Progenitor cell of endocrine pancreas (in vitro differentiated cells): ENCODE measurements around the gene CRYL1. TPM values are rescaled to one million over a fixed set of nuclear protein-coding genes. Genes with fewer than 3 reads are reported as not detected.

Source experiments
- DNase-seq: peaks from one replicate; pipeline ENCODE4 v3.0.0; 2021; ENCODE audit warnings: low spot score; ENCODE audit not compliant: unreplicated experiment
- H3K27ac Mint-ChIP-seq: 2 replicates; pipeline ENCODE4 v1.8.0; 2021; ENCODE audit warnings: mild to moderate bottlenecking, moderate library complexity, mixed read lengths
- H3K27me3 Mint-ChIP-seq: 2 replicates; pipeline ENCODE4 v1.8.0; 2021; ENCODE audit warnings: mixed read lengths
- H3K36me3 Mint-ChIP-seq: 2 replicates; pipeline ENCODE4 v1.8.0; 2022; ENCODE audit warnings: mixed read lengths; ENCODE audit not compliant: insufficient read depth
- H3K4me1 Mint-ChIP-seq: 2 replicates; pipeline ENCODE4 v1.8.0; 2021; ENCODE audit warnings: low read depth, mixed read lengths
- H3K4me3 Mint-ChIP-seq: 2 replicates; pipeline ENCODE4 v1.8.0; 2021; ENCODE audit warnings: low read depth, mild to moderate bottlenecking, moderate library complexity, mixed read lengths
- H3K9me3 Mint-ChIP-seq: 2 replicates; pipeline ENCODE4 v1.8.0; 2021; ENCODE audit warnings: low read depth, mixed read lengths
- total RNA-seq: library from RNA; stranded (reverse); gene quantifications from 2 replicates; pipeline ENCODE4 v1.2.1, GENCODE V29; 2021
- TF ChIP-seq, protein P1 (sequence below): fragments of 200-600 bp; sonication (generic); IDR thresholded peaks from one replicate; pipeline ENCODE4 v1.5.0; 2021; ENCODE audit warnings: antibody characterized with exemption, mild to moderate bottlenecking; ENCODE audit not compliant: unreplicated experiment

CRYL1 gene
- total RNA-seq, 1 donor from 2014 or later = 11.7 TPM

DNA sequence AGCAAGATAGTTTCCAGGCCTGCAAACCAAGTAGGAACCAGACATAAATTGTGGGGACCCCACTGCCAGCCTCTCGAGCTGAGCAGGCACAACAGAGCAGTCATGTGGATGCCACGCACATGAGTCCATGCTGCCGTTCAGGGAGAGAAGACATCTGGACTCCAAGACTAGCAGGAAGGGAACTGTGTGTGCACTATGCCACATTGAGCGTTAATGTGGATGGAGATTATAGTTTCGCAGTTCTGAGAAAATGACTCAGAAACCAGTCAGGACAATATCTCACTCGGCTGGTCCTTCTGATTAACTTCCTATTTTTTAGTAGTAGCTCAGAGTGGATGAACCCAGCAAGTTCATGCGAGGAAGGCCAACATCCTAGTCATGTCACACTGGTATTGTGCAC is 124.9 kb downstream of the CRYL1 start:
- no peaks in the 10 kb centered on the region for H3K4me1 Mint-ChIP-seq
- no peak overlapping the region for H3K27ac Mint-ChIP-seq
- TF ChIP-seq, protein P1, sequence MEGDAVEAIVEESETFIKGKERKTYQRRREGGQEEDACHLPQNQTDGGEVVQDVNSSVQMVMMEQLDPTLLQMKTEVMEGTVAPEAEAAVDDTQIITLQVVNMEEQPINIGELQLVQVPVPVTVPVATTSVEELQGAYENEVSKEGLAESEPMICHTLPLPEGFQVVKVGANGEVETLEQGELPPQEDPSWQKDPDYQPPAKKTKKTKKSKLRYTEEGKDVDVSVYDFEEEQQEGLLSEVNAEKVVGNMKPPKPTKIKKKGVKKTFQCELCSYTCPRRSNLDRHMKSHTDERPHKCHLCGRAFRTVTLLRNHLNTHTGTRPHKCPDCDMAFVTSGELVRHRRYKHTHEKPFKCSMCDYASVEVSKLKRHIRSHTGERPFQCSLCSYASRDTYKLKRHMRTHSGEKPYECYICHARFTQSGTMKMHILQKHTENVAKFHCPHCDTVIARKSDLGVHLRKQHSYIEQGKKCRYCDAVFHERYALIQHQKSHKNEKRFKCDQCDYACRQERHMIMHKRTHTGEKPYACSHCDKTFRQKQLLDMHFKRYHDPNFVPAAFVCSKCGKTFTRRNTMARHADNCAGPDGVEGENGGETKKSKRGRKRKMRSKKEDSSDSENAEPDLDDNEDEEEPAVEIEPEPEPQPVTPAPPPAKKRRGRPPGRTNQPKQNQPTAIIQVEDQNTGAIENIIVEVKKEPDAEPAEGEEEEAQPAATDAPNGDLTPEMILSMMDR = no peak
- H3K36me3 Mint-ChIP-seq = no peaks in the 10 kb centered on the region
- DNase-seq = no peak
- H3K27me3 Mint-ChIP-seq = peaks cover 12% of the 10 kb centered on the region
- no peak overlapping the region for H3K4me3 Mint-ChIP-seq
- H3K9me3 Mint-ChIP-seq = peaks cover 4% of the 10 kb centered on the region

- H3K9me3 Mint-ChIP-seq = peaks cover 4% of the 10 kb centered on the region
- no peak for DNase-seq
- no peaks in the 10 kb centered on the region for H3K4me1 Mint-ChIP-seq
- no peak overlapping the region for H3K4me3 Mint-ChIP-seq
- H3K27me3 Mint-ChIP-seq = peaks cover 7% of the 10 kb centered on the region
- no peak overlapping the region for H3K27ac Mint-ChIP-seq
- TF ChIP-seq, protein P1 = no peak
- no peaks in the 10 kb centered on the region for H3K36me3 Mint-ChIP-seq
Measured at GRCh38 chr13:20399961-20400360, 125.7 kb downstream of the CRYL1 start.

GRCh38 chr13:20399515-20399914 is 126.1 kb downstream of the CRYL1 start:
- H3K27me3 Mint-ChIP-seq = peaks cover 7% of the 10 kb centered on the region
- no peak overlapping the region for H3K27ac Mint-ChIP-seq
- no peak for DNase-seq
- no peak overlapping the region for H3K4me3 Mint-ChIP-seq
- TF ChIP-seq, protein P1 = no peak
- H3K4me1 Mint-ChIP-seq = no peaks in the 10 kb centered on the region
- H3K36me3 Mint-ChIP-seq = no peaks in the 10 kb centered on the region
- peaks cover 4% of the 10 kb centered on the region for H3K9me3 Mint-ChIP-seq

DNA sequence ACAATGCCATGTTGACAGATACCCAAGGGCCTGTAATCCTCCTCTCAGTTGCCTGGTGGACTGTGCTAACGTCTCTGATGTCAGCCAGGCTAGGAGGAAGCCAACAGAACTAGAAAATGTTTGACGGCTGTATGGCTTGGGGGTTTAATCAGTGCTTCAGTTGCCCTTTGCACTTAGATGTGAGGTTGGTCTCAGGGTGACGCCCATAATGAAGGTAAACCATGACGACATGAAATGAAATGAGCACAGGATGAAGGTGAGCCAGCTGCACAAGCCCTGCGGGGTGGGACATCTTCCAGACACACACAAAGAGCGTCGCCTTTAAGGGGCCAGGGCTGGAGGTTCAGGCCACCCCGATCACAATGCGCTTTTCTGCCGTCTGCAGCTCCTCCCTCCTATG is 127.2 kb downstream of the CRYL1 start:
- TF ChIP-seq, protein P1 = no peak
- Mint-ChIP-seq H3K27me3 (peaks cover 4% of the 10 kb centered on the region), H3K4me3 (no peak overlapping the region), H3K9me3 (peaks cover 4% of the 10 kb centered on the region), H3K27ac (no peak overlapping the region), H3K36me3 (no peaks in the 10 kb centered on the region), H3K4me1 (no peaks in the 10 kb centered on the region)
- no peak for DNase-seq

DNA sequence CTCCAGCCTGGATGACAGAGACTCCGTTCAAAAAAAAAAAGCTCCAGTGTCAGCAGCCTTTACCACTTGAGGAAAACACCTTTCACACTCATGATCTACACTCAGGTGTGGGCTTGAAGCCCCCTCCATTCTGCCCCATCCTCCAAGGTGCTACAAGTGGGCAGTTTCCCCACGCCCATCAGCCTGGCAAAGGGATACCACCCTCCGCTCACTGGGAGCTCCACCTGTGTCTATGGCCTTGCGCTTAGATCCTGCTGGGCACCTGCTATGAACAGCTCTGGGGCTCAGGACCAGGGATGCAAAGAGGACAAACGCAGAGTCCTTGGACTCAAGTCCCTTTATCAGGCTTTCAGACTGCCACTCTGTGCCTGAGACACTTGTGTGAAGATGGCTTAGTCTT is 127.8 kb downstream of the CRYL1 start:
- H3K4me3 Mint-ChIP-seq = no peak overlapping the region

More for the DNA sequence above, 127.8 kb downstream of the CRYL1 start:
- no peak overlapping the region for H3K27ac Mint-ChIP-seq
- peaks cover 4% of the 10 kb centered on the region for H3K9me3 Mint-ChIP-seq
- no peaks in the 10 kb centered on the region for H3K36me3 Mint-ChIP-seq
- H3K27me3 Mint-ChIP-seq = peaks cover 4% of the 10 kb centered on the region
- DNase-seq = no peak
- H3K4me1 Mint-ChIP-seq = no peaks in the 10 kb centered on the region
- TF ChIP-seq, protein P1 = no peak
